ENCODE measurements around the gene PCBP1.
A peak's percentile ranks its signal among the peaks of the same experiment; 100 is the strongest.
"Not testable (repeated sequence)": the region's sequence is repeated elsewhere in the genome, so short reads cannot be mapped to it uniquely, and the experiment has no call there.

PCBP1 gene

DNA sequence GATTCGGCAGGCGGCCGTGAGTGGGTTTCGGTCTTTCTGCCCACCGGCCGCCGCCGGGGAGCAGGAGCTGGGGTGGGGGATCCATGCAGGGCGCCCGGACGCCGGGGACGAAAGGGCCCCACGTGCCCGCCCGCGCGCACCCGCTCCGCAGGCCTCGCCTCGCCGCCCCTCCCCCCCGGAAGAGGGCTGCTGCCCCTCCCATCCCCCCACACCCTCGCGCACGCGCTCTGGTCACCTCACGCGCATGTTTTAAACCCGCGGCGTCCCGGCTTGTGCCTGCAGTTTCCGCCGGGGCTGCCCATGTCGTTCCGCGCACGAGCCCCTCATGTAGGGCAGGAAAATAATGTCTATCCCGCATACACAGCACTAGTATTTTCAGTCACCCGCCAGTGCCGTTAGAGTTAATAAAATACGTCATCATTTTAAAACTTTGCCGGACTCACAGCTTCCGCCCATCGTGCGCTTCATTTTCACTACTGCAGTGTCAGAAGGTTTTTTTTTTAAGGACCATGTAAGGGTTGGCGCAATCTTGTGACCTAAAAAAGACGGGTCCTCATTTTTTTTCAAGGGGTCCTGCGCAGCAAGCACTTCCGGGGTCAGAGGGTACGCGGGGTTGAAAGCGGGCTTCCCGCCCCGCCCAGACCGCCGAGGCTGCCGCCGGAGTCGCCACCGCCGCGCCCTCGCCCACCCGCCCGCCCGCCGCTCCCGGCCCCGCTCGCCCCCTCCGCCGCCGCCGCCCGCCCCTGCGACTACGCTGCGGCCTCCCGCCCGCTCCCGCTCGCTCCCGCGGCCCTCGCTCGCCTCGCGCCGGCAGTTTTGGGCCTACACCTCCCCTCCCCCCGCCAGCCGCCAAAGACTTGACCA is at the start of gene PCBP1:
TSS of gene PCBP1 (plus strand) at position 640 of the 864 bp plus-strand sequence. CDS start 267 bp downstream, outside the sequence.
- DNase-seq = peak; percentile 92

DNA sequence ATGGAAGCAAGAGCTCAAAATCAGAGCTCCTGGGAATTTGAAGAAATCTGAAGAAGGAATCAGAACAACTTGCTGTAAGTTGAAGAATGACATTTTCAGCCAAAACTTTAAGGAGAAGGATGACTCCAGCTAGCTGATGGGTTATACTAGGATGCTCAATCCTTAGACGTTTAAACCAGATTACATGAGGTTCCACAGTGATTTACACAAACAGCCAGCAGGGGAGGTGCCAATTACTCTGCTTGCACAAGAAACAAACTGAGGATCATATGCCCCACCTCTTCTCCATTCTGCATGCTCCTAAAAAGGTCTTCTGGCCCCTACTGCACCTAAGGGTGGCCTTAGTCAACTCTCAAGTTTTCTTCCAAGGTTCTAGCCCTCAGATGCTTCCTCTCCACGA is 47.9 kb upstream of the PCBP1 start:
- peak; percentile 25 for DNase-seq

DNA sequence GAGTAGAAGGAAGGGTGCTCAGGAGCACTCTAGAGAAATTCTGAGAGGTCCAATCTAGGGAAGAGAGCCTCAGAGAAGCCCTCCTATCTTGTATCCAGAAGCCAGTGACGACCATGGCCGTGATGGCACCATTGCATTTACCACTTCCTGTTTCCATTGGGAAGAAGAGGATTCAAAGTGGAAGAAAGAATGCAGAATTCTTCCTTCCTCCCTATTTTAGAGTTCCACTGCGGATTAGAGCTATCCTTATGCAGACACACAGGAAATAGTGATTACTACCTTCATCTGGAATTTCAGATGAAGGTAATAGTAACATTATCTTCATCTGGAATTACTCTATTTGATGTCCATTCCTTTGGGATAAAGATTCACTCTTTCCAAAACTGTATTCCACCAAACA is 45.6 kb upstream of the PCBP1 start:
- DNase-seq = peak; percentile 43

- DNase-seq = no peak
Measured at GRCh38 chr2:70042246-70042645, 45.0 kb upstream of the PCBP1 start.

DNA sequence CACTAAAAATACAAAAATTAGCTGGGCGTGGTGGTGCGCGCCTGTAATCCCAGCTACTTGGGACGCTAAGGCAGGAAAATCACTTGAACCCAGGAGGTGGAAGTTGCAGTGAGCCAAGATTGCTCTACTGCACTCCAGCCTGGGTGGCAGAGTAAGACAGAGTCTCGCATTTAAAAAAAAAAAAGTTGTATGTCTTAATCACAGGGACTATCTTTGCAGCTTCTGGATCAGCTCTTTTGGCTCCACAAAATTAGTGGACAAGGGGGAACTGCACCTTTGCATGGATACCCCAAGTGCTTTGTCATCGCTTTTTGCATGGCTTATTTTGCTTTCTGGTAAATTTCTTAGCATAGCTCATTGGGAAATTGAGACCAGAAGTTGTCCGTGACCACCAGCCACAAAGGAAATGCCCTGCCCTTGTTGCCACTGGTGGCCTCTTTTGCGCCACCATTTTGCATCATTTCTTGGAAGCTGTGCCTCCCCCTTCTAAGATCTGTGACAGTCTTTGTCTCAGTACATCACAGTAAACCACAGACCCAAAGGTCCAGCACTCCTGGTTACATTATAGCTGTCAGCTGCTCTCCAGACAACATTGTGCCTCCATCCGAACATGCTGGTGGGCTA is 43.9 kb upstream of the PCBP1 start:
- DNase-seq = peak; percentile 90

- no peak for DNase-seq
Measured at GRCh38 chr2:70044290-70045040, 42.8 kb upstream of the PCBP1 start.

DNA sequence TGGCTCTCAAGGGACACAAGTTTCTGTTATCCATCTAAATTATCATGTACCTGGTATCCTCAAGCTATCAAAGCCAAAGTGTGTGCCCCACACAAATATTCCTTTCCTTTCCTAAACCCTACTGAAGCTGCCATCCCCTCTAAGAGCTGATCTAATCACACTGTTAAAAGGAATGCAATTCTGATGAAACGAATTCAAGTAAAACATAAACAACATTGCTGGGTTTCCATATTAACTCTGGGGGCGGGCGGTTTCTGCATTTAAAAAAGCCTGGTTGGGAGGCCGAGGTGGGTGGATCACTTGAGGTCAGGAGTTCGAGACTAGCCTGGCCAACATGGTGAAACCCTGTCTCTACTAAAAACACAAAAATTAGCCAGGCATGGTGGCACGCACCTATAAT is 41.9 kb upstream of the PCBP1 start:
- no peak for DNase-seq

DNA sequence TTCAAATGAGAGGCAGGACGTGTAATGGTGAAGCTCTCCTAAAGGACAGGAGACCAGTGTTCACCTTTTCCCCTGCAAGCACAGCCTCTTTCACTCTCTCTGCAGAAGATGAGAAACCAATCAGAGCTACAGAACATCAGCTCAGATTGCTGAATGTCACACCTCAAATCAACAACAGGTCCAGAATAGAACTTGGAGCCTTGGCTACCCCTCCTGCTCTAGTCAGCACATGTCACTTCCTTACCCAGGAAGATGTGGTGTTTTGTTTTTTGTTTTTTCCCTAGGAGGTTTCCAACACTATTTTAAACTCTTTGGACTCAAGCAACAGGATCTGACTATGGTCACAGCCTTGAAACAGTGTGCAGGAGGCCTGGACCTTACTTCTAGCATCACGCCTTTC is 41.3 kb upstream of the PCBP1 start:
- DNase-seq = no peak

DNA sequence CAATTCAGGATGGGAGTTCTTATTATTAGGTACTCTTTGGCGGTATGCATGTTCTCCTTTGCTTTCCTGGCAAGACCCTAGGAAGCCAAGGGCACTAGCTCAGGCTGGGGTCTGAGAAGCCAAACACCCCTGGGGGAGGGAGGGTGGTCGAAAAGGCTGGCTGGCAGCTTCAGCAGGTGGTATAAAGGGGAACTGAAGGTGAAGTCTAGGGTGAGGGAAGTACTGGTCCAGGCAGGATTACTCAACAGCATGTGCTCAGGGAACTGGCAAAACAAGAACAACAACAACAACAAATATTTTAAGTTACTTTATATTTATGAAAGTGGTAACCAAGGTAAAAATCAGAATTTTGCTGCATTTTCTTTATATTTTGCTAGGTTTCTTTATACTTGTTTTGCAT is 40.7 kb upstream of the PCBP1 start:
- peak; percentile 52 for DNase-seq

- peak; percentile 44 for DNase-seq
Measured at GRCh38 chr2:70047451-70047850, 39.8 kb upstream of the PCBP1 start.

GRCh38 chr2:70049255-70049654 is 38.0 kb upstream of the PCBP1 start:
- DNase-seq = no peak

DNA sequence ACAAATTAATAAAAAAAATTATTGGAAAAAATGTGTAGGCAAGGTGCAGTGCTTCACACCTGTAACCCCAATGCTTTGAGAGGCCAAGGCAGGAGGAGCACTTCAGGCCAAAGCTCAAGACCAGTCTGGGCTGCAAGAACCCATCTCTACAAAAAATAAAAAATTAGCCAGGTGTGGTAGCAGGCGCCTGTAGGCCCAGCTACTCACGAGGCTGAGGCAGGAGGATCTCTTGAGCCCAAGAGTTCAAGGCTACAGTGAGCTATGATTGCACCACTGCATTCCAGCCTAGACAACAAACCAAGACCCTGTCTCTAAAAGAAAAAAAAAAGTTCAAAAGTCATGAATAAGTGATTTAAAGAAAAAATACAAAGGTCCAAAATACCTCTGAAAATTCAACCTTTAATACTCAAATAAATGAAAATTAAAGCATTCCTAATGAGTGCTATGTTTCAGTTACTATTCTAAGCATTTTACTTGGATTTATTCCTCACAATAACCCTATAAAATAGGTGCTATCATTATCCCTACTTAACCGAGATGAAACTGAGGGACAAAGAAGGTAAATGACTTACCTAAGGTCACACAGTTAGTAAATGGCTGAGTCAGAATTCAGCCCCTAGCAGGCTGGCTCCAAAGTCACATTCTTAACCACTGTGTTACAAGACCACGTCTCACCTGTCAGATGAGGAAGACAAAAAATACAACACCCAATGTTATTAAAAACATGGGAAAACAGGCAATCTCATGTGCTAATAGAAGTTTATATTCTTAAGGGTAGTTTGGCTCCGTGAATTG is 36.4 kb upstream of the PCBP1 start:
- DNase-seq = no peak

- DNase-seq = not testable (repeated sequence)
Measured at GRCh38 chr2:70055259-70055658, 32.0 kb upstream of the PCBP1 start.

DNA sequence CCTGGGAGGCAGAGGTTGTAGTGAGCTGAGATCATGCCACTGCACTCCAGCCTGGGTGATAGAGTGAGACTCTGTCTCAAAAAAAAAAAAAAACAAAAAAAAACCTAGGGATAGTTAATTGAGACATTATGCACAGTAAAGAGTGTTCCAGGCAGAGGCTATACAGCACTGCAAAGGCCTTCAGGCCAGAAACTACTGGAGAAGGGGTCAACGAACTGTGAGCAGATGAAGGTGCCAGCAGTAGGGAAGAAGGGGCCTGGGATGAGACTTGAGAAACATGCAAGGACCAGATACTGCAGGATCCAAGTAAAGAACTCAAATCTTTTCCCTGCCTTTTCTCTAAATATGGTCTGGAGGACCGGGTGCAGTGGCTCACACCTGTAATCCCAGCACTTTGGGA is 26.0 kb upstream of the PCBP1 start:
- DNase-seq = no peak

GRCh38 chr2:70062270-70062669 is 25.0 kb upstream of the PCBP1 start:
- peak; percentile 24 for DNase-seq

DNA sequence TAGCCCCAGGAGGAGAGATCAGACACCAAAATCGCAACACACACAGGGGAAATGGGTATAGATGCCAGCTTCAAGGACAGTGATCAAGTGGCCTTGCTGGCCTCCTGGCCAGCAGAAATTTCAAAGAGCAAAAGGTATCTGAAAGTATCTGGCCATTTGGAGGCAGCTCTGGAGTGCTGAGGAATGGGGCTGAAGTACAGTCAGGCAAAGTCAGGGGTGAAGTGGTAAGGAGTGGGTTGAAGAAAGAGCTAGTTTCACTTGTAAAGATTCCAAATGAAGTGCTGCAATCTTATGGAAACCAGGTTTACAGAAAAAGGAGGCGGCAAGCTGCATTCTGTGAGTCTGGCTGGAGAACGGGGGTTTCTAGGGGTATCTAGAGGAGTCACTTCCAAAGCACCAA is 19.2 kb upstream of the PCBP1 start:
- DNase-seq = no peak

- peak; percentile 67 for DNase-seq
Measured at GRCh38 chr2:70069049-70069448, 18.2 kb upstream of the PCBP1 start.

DNA sequence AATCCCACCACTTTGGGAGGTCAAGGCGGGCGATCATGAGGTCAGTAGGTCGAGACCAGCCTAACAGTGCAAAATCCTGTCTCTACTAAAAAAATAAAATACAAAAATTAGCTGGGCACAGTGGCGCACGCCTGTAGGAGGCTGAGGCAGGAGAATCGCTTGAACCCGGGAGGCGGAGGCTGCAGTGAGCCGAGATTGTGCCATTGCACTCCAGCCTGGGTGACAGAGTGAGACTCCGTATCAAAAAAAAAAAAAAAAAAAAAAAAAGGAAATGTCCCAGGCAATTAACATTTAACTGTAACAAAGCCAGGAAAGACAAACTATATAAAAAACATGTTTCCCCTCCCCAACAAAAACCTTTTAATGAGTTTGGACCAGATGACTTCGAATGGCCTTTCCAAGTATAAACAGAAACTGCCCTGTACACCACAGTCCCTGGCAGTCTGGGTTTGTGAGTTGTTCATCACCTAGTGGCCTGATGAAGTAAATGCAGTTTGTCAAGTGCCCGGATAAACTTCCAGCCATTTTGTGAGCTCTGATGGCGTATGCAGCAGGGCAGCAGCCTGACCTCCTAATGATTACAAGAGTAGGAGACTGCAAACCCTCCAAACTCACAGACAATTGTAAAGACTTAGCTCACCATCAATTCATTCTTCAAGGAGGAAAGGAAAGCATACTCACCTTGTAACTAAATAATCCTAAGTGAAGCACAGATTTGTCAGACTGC is 16.6 kb upstream of the PCBP1 start:
- peak; percentile 86 for DNase-seq

- DNase-seq = no peak
Measured at GRCh38 chr2:70073493-70073892, 13.8 kb upstream of the PCBP1 start.

GRCh38 chr2:70078384-70078783 is 8.9 kb upstream of the PCBP1 start:
- DNase-seq = peak; percentile 36

DNA sequence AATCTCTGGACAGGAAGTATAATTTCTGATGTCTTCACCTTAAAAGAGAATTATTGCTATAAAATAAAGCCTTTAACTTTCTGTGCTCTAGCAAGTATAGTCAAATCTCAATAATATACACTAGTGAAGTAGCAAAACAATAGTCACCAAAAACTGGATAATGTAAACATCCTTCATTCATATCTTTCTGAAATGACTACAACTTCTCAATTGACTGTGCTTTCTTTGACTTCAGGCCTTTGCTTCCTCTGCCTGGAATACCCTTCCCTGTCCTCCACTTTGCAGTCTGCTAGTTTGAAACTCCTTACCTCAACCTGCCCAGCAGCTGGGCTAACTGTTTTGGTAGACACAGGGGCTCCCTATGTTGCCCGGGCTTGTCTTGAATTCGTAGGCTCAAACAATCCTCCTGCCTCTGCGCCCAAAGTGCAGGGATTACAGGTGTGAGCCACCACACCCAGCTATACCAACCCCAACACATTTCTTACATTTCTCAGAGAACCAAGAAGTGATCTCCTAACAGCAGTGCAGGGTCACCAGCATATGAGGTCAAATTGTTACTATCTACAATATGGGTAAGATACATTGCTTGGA is 6.6 kb upstream of the PCBP1 start:
- DNase-seq = no peak

DNA sequence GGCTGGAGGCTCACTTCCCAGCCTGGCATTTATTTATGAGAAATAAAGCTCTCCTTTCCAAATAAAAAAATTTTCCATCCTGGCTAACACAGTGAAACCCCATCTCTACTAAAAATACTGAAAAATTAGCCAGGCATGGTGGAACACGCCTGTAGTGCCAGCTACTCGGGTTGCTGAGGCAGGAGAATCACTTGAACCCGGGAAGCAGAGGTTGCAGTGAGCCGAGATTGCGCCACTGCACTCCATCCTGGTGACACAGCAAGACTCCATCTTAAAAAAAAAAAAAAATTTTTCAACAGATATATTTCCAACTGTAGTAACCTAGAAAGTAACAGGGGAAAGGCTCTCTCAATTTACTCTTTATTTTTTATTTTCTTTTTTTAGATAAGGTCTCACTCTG is 6.1 kb upstream of the PCBP1 start:
- no peak for DNase-seq
